GM10248 (cell line): ENCODE data around the gene ENOX1.
"Not testable (repeated sequence)": the region's sequence is repeated elsewhere in the genome, so short reads cannot be mapped to it uniquely, and the experiment has no call there.

ENCODE experiments used
- CTCF ChIA-PET: fragments of 300-600 bp; sonication (Branson Sonifier 250); formaldehyde crosslinking; extraction: SDS; loops from one replicate; lab custom pipeline; 2021; ENCODE audit warnings: antibody characterized with exemption; lab: Yijun Ruan, JAX
- POLR2A ChIA-PET: fragments of 350-650 bp; sonication (Branson Sonifier 250); formaldehyde crosslinking; extraction: SDS; loops from one replicate; lab custom pipeline; 2020; ENCODE audit warnings: antibody characterized with exemption; lab: Yijun Ruan, JAX
- DNase-seq: peaks from one replicate; pipeline ENCODE4 v3.0.0; 2012; ENCODE audit errors: extremely low spot score
- TF ChIP-seq, protein P1 (sequence below): IDR thresholded peaks from 2 replicates; pipeline ENCODE4 v1.5.1; 2012; ENCODE audit warnings: mild to moderate bottlenecking, low read depth; ENCODE audit errors: extremely low read depth, missing control alignments, control extremely low read depth

ENOX1 gene

DNA sequence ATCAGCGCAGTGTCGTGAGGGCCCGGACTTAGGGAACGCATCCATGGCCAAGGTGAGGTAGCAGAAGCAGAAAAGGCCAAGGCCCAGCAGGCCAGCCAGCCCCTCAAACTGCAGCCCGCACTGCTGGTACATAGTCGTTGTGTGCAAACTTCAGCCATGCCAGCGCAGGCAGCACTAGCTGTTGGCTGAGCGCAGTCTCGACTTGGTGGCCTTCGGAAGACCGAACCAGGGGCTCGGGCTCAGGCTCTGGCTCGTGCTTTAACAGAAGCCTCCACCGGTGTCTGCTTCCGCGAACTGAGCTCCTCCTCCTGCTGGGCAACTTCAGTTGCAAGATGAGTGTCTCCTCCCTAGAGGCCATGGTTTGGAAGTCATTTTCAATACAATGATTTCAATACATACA is 605.9 kb downstream of the ENOX1 start:
- ChIA-PET POLR2A (no interaction called here), CTCF (interaction anchor here (0.7 kb wide), 1 partner anchor 10 kb away, joined by 3 read pairs; no protein-coding TSS in a partner anchor)
- TF ChIP-seq, protein P1, sequence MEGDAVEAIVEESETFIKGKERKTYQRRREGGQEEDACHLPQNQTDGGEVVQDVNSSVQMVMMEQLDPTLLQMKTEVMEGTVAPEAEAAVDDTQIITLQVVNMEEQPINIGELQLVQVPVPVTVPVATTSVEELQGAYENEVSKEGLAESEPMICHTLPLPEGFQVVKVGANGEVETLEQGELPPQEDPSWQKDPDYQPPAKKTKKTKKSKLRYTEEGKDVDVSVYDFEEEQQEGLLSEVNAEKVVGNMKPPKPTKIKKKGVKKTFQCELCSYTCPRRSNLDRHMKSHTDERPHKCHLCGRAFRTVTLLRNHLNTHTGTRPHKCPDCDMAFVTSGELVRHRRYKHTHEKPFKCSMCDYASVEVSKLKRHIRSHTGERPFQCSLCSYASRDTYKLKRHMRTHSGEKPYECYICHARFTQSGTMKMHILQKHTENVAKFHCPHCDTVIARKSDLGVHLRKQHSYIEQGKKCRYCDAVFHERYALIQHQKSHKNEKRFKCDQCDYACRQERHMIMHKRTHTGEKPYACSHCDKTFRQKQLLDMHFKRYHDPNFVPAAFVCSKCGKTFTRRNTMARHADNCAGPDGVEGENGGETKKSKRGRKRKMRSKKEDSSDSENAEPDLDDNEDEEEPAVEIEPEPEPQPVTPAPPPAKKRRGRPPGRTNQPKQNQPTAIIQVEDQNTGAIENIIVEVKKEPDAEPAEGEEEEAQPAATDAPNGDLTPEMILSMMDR: no peak
- DNase-seq: no peak

GRCh38 chr13:43180036-43180660 is 606.6 kb downstream of the ENOX1 start:
- CTCF ChIA-PET: no interaction called here
- TF ChIP-seq, protein P1: no peak
- no peak for DNase-seq
- POLR2A ChIA-PET: no interaction called here

DNA sequence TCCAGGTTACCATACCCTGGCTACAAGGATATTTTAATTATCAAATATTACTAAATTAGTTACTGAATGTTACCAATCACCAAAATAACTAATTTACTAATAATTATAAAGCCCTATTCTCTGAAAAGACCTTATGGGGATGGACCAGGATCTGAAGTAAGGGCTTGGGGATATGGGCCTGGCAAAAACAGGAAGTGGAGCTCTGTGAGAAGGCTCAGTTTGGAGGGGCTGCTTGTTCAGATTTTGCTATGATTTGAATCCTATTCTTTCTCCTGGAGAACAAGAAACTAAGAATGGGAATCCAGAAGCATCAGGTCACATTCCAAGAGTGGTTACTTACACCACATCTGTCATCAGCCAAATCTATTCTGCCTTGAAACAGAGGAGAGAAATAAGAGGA is 615.3 kb downstream of the ENOX1 start:
- no peak for DNase-seq
- ChIA-PET CTCF (interaction anchor here (1.2 kb wide), 1 partner anchor 10 kb away, joined by 3 read pairs; no protein-coding TSS in a partner anchor), POLR2A (no interaction called here)
- TF ChIP-seq, protein P1: no peak

DNA sequence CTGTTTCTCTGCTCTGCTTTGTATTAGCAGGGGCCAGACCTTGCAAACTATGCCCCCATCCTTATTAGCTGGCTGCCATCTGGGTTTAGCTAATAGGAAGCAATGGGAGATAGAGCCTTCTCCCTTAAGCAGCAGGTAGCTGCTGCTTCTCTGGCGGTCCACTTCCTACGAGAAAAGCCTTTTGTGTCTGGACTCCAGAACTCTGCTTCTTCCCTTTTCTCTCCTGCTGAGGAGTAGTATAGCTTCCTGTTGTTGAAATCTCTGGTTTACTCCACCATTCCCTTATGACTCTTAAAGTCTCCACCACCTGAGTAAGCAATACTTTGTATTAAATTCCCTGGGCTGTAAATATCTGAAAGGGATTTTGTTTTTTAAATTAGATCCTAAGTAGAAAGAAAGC is 616.3 kb downstream of the ENOX1 start:
- DNase-seq: no peak
- TF ChIP-seq, protein P1: no peak
- CTCF ChIA-PET: interaction anchor here (0.9 to 1.2 kb wide), 2 partner anchors 11 to 46 kb away, joined by 3 read pairs; no protein-coding TSS in a partner anchor
- POLR2A ChIA-PET: no interaction called here

DNA sequence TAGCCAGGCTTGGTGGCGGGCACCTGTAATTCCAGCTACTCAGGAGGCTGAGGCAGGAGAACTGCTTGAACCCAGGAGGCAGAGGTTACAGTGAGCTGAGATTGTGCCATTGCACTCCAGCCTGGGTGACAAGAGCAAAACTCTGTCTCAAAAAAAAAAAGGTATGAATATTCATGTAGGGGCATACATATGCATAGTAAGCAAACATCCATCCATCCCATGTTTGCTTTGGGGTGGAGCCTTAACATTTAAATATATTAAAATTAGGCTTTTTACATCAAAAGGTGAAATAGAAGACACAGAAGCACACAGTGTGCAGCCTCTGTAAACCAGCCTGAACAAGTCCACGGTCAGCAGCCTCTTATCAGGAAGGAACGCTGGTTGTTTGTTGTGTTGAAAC is 618.3 kb downstream of the ENOX1 start:
- POLR2A ChIA-PET, DNase-seq: not testable (repeated sequence)

GRCh38 chr13:43167731-43168130 is 619.0 kb downstream of the ENOX1 start:
- ChIA-PET CTCF (interaction anchor here (0.8 to 1.5 kb wide), 3 partner anchors 20 to 194 kb away, joined by 3 to 4 read pairs (median 3); no protein-coding TSS in a partner anchor), POLR2A (no interaction called here)
- TF ChIP-seq, protein P1: no peak
- no peak for DNase-seq

More for the DNA sequence above, 618.3 kb downstream of the ENOX1 start:
- CTCF ChIA-PET: interaction anchor here (0.8 to 1.2 kb wide), 2 partner anchors 59 to 195 kb away, joined by 3 read pairs; no protein-coding TSS in a partner anchor
